H1 (cell line): Measurements from ENCODE around the gene STX8. TPM values are rescaled to one million over a fixed set of nuclear protein-coding genes. Genes with fewer than 3 reads are reported as not detected.

Source experiments
- CTCF ChIA-PET: fragments of 300-600 bp; sonication (Branson Sonifier 250); formaldehyde crosslinking; loops from one replicate; lab custom pipeline; 2021; ENCODE audit not compliant: partially characterized antibody; lab: Charles Lee
- POLR2A ChIA-PET: fragments of 300-600 bp; sonication (Branson Sonifier 250); formaldehyde crosslinking; loops from one replicate; lab custom pipeline; 2021; ENCODE audit warnings: inconsistent platforms; ENCODE audit not compliant: partially characterized antibody; lab: Charles Lee
- DNase-seq, 2 experiments: peaks; one replicate each; pipeline versions ENCODE4 v3.0.0 to v3.0.0-alpha.2; 2010 to 2022; ENCODE audit warnings: low spot score in 2 of 2, low read depth in 1 of 2, mixed read lengths in 1 of 2
- FAIRE-seq: peaks from 2 replicates; lab custom pipeline; 2011; peaks lifted over from hg19 to GRCh38; lab: Jason Lieb, UNC
- H2AFZ ChIP-seq: 2 replicates; pipeline ENCODE4 v1.8.1; 2012; ENCODE audit warnings: low read length, inconsistent platforms
- H2AK5ac ChIP-seq: 2 replicates; pipeline ENCODE4 v1.6.1; 2013; ENCODE audit warnings: low read depth, low read length
- H2BK120ac ChIP-seq: replicated peaks from 2 replicates; pipeline ENCODE3; 2013; ENCODE audit warnings: low read depth, low read length, inconsistent platforms
- H2BK12ac ChIP-seq: 2 replicates; pipeline ENCODE4 v1.6.1; 2013; ENCODE audit warnings: low read depth, low read length
- H2BK15ac ChIP-seq: 2 replicates; pipeline ENCODE4 v1.6.1; 2013; ENCODE audit warnings: low read length
- H2BK20ac ChIP-seq: 2 replicates; pipeline ENCODE4 v1.6.1; 2013; ENCODE audit warnings: low read length
- H2BK5ac ChIP-seq: 2 replicates; pipeline ENCODE4 v1.6.1; 2013; ENCODE audit warnings: low read depth, low read length
- H3K14ac ChIP-seq: 2 replicates; pipeline ENCODE4 v1.6.1; 2013; ENCODE audit warnings: inconsistent platforms; ENCODE audit not compliant: insufficient read length
- H3K18ac ChIP-seq: 2 replicates; pipeline ENCODE4 v1.6.1; 2013; ENCODE audit warnings: low read length; ENCODE audit errors: extremely low read depth
- H3K23ac ChIP-seq: 2 replicates; pipeline ENCODE4 v1.6.1; 2013; ENCODE audit warnings: inconsistent platforms; ENCODE audit not compliant: insufficient read length
- H3K23me2 ChIP-seq: 2 replicates; pipeline ENCODE4 v1.6.1; 2013; ENCODE audit warnings: low read depth, low read length
- H3K27ac ChIP-seq: 2 replicates; pipeline ENCODE4 v1.6.1; 2011; ENCODE audit warnings: low read depth, low read length, inconsistent platforms
- H3K27me3 ChIP-seq, 4 experiments: replicated peaks in 1 of 4; 1 replicate in 1 of 4; 2 replicates in 3 of 4; pipeline versions ENCODE4 v1.6.1 to v1.8.1; 2011 to 2013; ENCODE audit warnings: low read length in 3 of 4, mild to moderate bottlenecking in 3 of 4, inconsistent platforms in 2 of 4, mixed read lengths in 2 of 4, moderate library complexity in 1 of 4; ENCODE audit not compliant: control insufficient read depth in 3 of 4, insufficient read depth in 3 of 4; ENCODE audit errors: extremely low read depth in 1 of 4
- H3K36me3 ChIP-seq, 4 experiments: 2 replicates each; pipeline versions ENCODE4 v1.6.1 to v1.8.1; 2011 to 2013; ENCODE audit warnings: mild to moderate bottlenecking in 4 of 4, low read length in 3 of 4, moderate library complexity in 2 of 4, control low read depth in 1 of 4, inconsistent platforms in 1 of 4; ENCODE audit not compliant: insufficient read depth in 4 of 4, control insufficient read depth in 2 of 4
- H3K4ac ChIP-seq: replicated peaks from 2 replicates; pipeline ENCODE3; 2013; ENCODE audit warnings: low read length, low read depth, mixed read lengths, inconsistent platforms; ENCODE audit not compliant: insufficient read length
- H3K4me1 ChIP-seq, 4 experiments: replicated peaks in 1 of 4; 1 replicate in 1 of 4; 2 replicates in 3 of 4; pipeline versions ENCODE4 v1.6.1 to v1.8.1; 2011 to 2013; ENCODE audit warnings: low read length in 3 of 4, inconsistent platforms in 2 of 4, mixed read lengths in 1 of 4; ENCODE audit not compliant: insufficient read depth in 4 of 4, control insufficient read depth in 3 of 4
- H3K4me2 ChIP-seq, 2 experiments: 2 replicates each; pipeline versions ENCODE4 v1.6.1 to v1.8.1; 2011 to 2013; ENCODE audit warnings: low read depth in 2 of 2, low read length in 2 of 2, control low read depth in 1 of 2, inconsistent platforms in 1 of 2, mild to moderate bottlenecking in 1 of 2; ENCODE audit not compliant: insufficient read depth in 1 of 2
- H3K4me3 ChIP-seq, 4 experiments: fragments of 200-600, 300-600 bp in 1 of 4; sonication (generic), shearing (Covaris generic), sonication (Bioruptor Twin) in 1 of 4; 2 replicates each; pipeline versions ENCODE4 v1.5.1 to v1.8.1; 2011 to 2016; ENCODE audit warnings: low read length in 4 of 4, low read depth in 3 of 4, control low read depth in 2 of 4, inconsistent platforms in 2 of 4, mild to moderate bottlenecking in 2 of 4, mixed read lengths in 1 of 4, moderate library complexity in 1 of 4; ENCODE audit not compliant: insufficient read depth in 2 of 4; ENCODE audit errors: extremely low read depth in 1 of 4
- H3K56ac ChIP-seq: replicated peaks from 2 replicates; pipeline ENCODE3; 2013; ENCODE audit warnings: low read depth, mild to moderate bottlenecking, mixed read lengths, low read length, inconsistent platforms; ENCODE audit not compliant: insufficient read length
- H3K79me1 ChIP-seq: 2 replicates; pipeline ENCODE4 v1.6.1; 2013; ENCODE audit warnings: low read depth, low read length, control low read depth
- H3K79me2 ChIP-seq, 2 experiments: 2 replicates each; pipeline versions ENCODE4 v1.6.1 to v1.8.1; 2012 to 2013; ENCODE audit warnings: low read length in 2 of 2, mild to moderate bottlenecking in 2 of 2, inconsistent platforms in 1 of 2; ENCODE audit not compliant: insufficient read depth in 2 of 2, control insufficient read depth in 1 of 2
- H3K9ac ChIP-seq, 4 experiments: replicated peaks in 1 of 4; 1 replicate in 1 of 4; 2 replicates in 3 of 4; pipeline versions ENCODE4 v1.6.1 to v1.8.1; 2011 to 2013; ENCODE audit warnings: low read depth in 3 of 4, low read length in 3 of 4, control low read depth in 2 of 4, mild to moderate bottlenecking in 2 of 4, moderate library complexity in 2 of 4, inconsistent platforms in 1 of 4; ENCODE audit errors: extremely low read depth in 1 of 4
- H3K9me3 ChIP-seq, 2 experiments: 2 replicates each; pipeline versions ENCODE4 v1.6.1 to v1.8.1; 2012 to 2013; ENCODE audit warnings: mild to moderate bottlenecking in 2 of 2, moderate library complexity in 2 of 2, control low read depth in 1 of 2, inconsistent platforms in 1 of 2, low read depth in 1 of 2, low read length in 1 of 2, mixed read lengths in 1 of 2; ENCODE audit not compliant: insufficient read depth in 2 of 2
- H4K20me1 ChIP-seq, 2 experiments: replicated peaks in 1 of 2; 2 replicates each; pipeline versions ENCODE3 to v1.8.1; 2011 to 2013; ENCODE audit warnings: inconsistent platforms in 2 of 2, low read length in 2 of 2, mild to moderate bottlenecking in 1 of 2; ENCODE audit not compliant: insufficient read depth in 2 of 2, control insufficient read depth in 1 of 2
- H4K5ac ChIP-seq: 2 replicates; pipeline ENCODE4 v1.6.1; 2013; ENCODE audit warnings: low read length, low read depth, mixed read lengths, inconsistent platforms; ENCODE audit not compliant: insufficient read length
- H4K8ac ChIP-seq: 2 replicates; pipeline ENCODE4 v1.8.0; 2013; ENCODE audit warnings: mild to moderate bottlenecking, moderate library complexity, low read length, inconsistent platforms; ENCODE audit not compliant: insufficient read depth; ENCODE audit errors: extremely low read depth
- H4K91ac ChIP-seq: replicated peaks from 2 replicates; pipeline ENCODE3; 2013; ENCODE audit warnings: low read length, mixed read lengths, inconsistent platforms; ENCODE audit not compliant: insufficient read length
- CBX8 ChIP-seq: fragments of 300-800, 300-1000 bp; sonication (generic); IDR thresholded peaks from 2 replicates; pipeline ENCODE4 v1.7.1; 2016; ENCODE audit warnings: low read depth, low read length, borderline replicate concordance
- CTCF ChIP-seq, 3 experiments: IDR thresholded peaks; 1 replicate in 2 of 3; 2 replicates in 1 of 3; pipeline versions ENCODE4 v1.5.1 to v1.6.1; 2011; ENCODE audit warnings: low read length in 3 of 3, mild to moderate bottlenecking in 3 of 3, inconsistent platforms in 2 of 3, low read depth in 1 of 3, moderate library complexity in 1 of 3; ENCODE audit not compliant: insufficient read depth in 1 of 3; ENCODE audit errors: control extremely low read depth in 1 of 3
- EGR1 ChIP-seq: IDR thresholded peaks from 2 replicates; pipeline ENCODE4 v1.6.1; 2011; ENCODE audit warnings: low read depth, low read length, borderline replicate concordance
- RAD21 ChIP-seq, 2 experiments: IDR thresholded peaks in 1 of 2; conservative IDR thresholded peaks in 1 of 2; 2 replicates each; pipeline ENCODE4 v1.6.1; 2011; ENCODE audit warnings: low read depth in 2 of 2, low read length in 2 of 2, improper control_type of control experiment in 1 of 2, inconsistent platforms in 1 of 2, mild to moderate bottlenecking in 1 of 2, moderate library complexity in 1 of 2
- SAP30 ChIP-seq: fragments of 300-600 bp; sonication (generic); IDR thresholded peaks from 2 replicates; pipeline ENCODE4 v1.7.1; 2012; ENCODE audit warnings: low read length, moderate library complexity, mild to moderate bottlenecking, inconsistent platforms; ENCODE audit not compliant: insufficient read depth, insufficient replicate concordance
- SIX5 ChIP-seq: IDR thresholded peaks from 2 replicates; pipeline ENCODE4 v1.6.1; 2011; ENCODE audit warnings: mild to moderate bottlenecking, low read depth, low read length
- TAF1 ChIP-seq: IDR thresholded peaks from 2 replicates; pipeline ENCODE4 v1.6.1; 2011; ENCODE audit warnings: mild to moderate bottlenecking, low read depth, low read length
- WGBS, 2 experiments: shearing (Covaris generic) in 1 of 2; methylation state at CpG; one replicate each; pipeline versions ENCODE4 v1.1.6 to v1.1.7; 2013 to 2015; ENCODE audit warnings: low lambda C conversion rate in 2 of 2, mixed read lengths in 2 of 2, inconsistent platforms in 1 of 2, low coverage in 1 of 2, missing lambda C conversion rate in 1 of 2; ENCODE audit not compliant: insufficient replicate concordance in 2 of 2, insufficient coverage in 1 of 2, insufficient read length in 1 of 2; ENCODE audit errors: extremely low coverage in 1 of 2, missing lambda C conversion rate in 1 of 2; 5-methylcytosine and 5-hydroxymethylcytosine counted together
- polyA plus RNA-seq, 7 experiments: library from polyadenylated mRNA; depleted of rRNA in 3 of 7; stranded (reverse) in 5 of 7; unstranded in 2 of 7; fragments of >200 nt in 5 of 7; fragments of 200-250 nt in 2 of 7; gene quantifications; 1 replicate in 5 of 7; 2 replicates in 1 of 7; 4 replicates in 1 of 7; pipeline versions ENCODE4 v1.2.1 to v1.2.3, GENCODE V29; 2011 to 2013; ENCODE audit warnings: missing spikeins in 2 of 7, mixed read lengths in 2 of 7
- total RNA-seq: library from RNA; stranded (reverse); fragmentation: NEBNext Ultra II Directional; extraction: Animal tissue kit (Norgen Biotek cat#: 25700); gene quantifications from 2 replicates; pipeline ENCODE4 v1.2.1, GENCODE V29; 2021

STX8 gene
- total and polyA plus RNA-seq, 2 of the 8 experiments (the other 6 are each of a cell fraction or from before 2014, with no cell fraction given): 22.8 to 42.5 TPM

GRCh38 chr17:9402590-9403199 is 172.9 kb downstream of the STX8 start:
- H3K18ac ChIP-seq: no peak overlapping the region
- ChIA-PET POLR2A (interaction anchor here (0.9 kb wide), 1 partner anchor 94 kb away, joined by 3 read pairs; no protein-coding TSS in a partner anchor), CTCF (interaction anchor here (0.6 to 2.5 kb wide), 24 partner anchors 9 to 1756 kb away, joined by 3 to 11 read pairs (median 4); no protein-coding TSS in a partner anchor)
- H3K9ac ChIP-seq: no peak overlapping the region
- no peak overlapping the region for H2AK5ac ChIP-seq
- H3K4me2 ChIP-seq: no peak overlapping the region
- H3K4me1 ChIP-seq: peaks cover 0 to 2% (median 0%) of the 10 kb centered on the region in 4 experiments; a peak in 3 of 7 replicates
- H4K5ac ChIP-seq: no peak overlapping the region
- H3K79me1 ChIP-seq: no peaks in the 10 kb centered on the region
- peak; percentile 23 to 76 for DNase-seq
- no peaks in the 10 kb centered on the region for H3K27me3 ChIP-seq
- no peak overlapping the region for H3K23ac ChIP-seq
- H2AFZ ChIP-seq: no peak overlapping the region
- H4K8ac ChIP-seq: no peak overlapping the region
- no peak overlapping the region for H4K91ac ChIP-seq
- no peak overlapping the region for H2BK12ac ChIP-seq
- H2BK15ac ChIP-seq: no peak overlapping the region
- peak; percentile 92 for FAIRE-seq
- no peak overlapping the region for H3K14ac ChIP-seq
- no peak overlapping the region for H2BK120ac ChIP-seq
- no peaks in the 10 kb centered on the region for H3K23me2 ChIP-seq
- H3K4me3 ChIP-seq: no peak overlapping the region
- H3K36me3 ChIP-seq: no peaks in the 10 kb centered on the region
- no peak overlapping the region for H3K56ac ChIP-seq
- H3K79me2 ChIP-seq: no peaks in the 10 kb centered on the region
- H3K9me3 ChIP-seq: no peaks in the 10 kb centered on the region
- no peak overlapping the region; the same call in 1 of the 2 replicates for H2BK20ac ChIP-seq
- H2BK5ac ChIP-seq: no peak overlapping the region
- TF ChIP-seq EGR1: no peak
- TF ChIP-seq SIX5: no peak
- TF ChIP-seq SAP30: no peak
- no peak for TF ChIP-seq CBX8
- TF ChIP-seq TAF1: no peak
- TF ChIP-seq RAD21 (IDR thresholded peaks at IDR 0.05 in 1 of 2, conservative IDR thresholded peaks at IDR 0.05 in 1 of 2; ENCODE audit: low read depth in 2 of 2, low read length in 2 of 2): peak; percentile 65 to 79
- TF ChIP-seq CTCF (IDR thresholded peaks at IDR 0.05; ENCODE audit: control extremely low read depth in 1 of 3, insufficient read depth in 1 of 3, low read depth in 1 of 3, low read length in 3 of 3): peak in 2 of 3 experiments; percentile 64 to 75; a peak in 3 of 4 replicates
- H3K4ac ChIP-seq: no peak overlapping the region
- H4K20me1 ChIP-seq: no peaks in the 10 kb centered on the region
- WGBS, 2 experiments: 54% methylated on average over 9 of the region's 9 CpGs; no CpG with 5 or more reads in 1 of the 2 experiments
- H3K27ac ChIP-seq: no peak overlapping the region
